K562 (cell line): ENCODE results near the gene TMEM218. TPM values are rescaled to one million over a fixed set of nuclear protein-coding genes. Genes with fewer than 3 reads are reported as not detected.

ENCODE experiments used
- ARID1B ChIP-seq: fragments of 450-650 bp; IDR thresholded peaks from 2 replicates; pipeline ENCODE4 v1.6.1; 2016; ENCODE audit warnings: antibody characterized with exemption, mild to moderate bottlenecking, inconsistent platforms
- BRD4 ChIP-seq: fragments of 200-600 bp; sonication (generic); IDR thresholded peaks from 2 replicates; pipeline ENCODE4 v1.6.1; 2017; ENCODE audit warnings: inconsistent platforms
- EZH2 ChIP-seq: IDR thresholded peaks from 2 replicates; pipeline ENCODE4 v1.6.1; 2012; ENCODE audit warnings: low read depth, mild to moderate bottlenecking, inconsistent platforms, low read length, borderline replicate concordance
- FOS ChIP-seq: IDR thresholded peaks from 3 replicates; pipeline ENCODE4 v1.6.1; 2011; ENCODE audit not compliant: insufficient read length; ENCODE audit errors: extremely low read depth
- MYNN ChIP-seq, 2 experiments: sonication (generic); formaldehyde crosslinking in 1 of 2; IDR thresholded peaks; 2 replicates each; pipeline versions ENCODE4 v1.5.0 to v1.6.1; 2016 to 2020; ENCODE audit warnings: antibody characterized with exemption in 1 of 2, missing genetic modification reagents in 1 of 2
- NR2C2 ChIP-seq, 2 experiments: fragments of 200-800 bp in 1 of 2; sonication (Bioruptor generic) in 1 of 2; sonication (generic) in 1 of 2; formaldehyde crosslinking in 1 of 2; IDR thresholded peaks; 2 replicates each; pipeline versions ENCODE4 v1.6.1 to v1.8.0; 2016 to 2022; ENCODE audit warnings: mild to moderate bottlenecking in 1 of 2, missing compliant biosample characterization in 1 of 2, missing genetic modification characterization in 1 of 2, missing genetic modification reagents in 1 of 2
- SMAD4 ChIP-seq: fragments of 250-450 bp; sonication (Bioruptor Pico); conservative IDR thresholded peaks from 2 replicates; pipeline ENCODE4 v1.8.0; 2021; ENCODE audit warnings: inconsistent platforms, mild to moderate bottlenecking, moderate library complexity
- SNRNP70 ChIP-seq: fragments of 200-400 bp; formaldehyde crosslinking; optimal IDR thresholded peaks from 2 replicates; pipeline ENCODE3; 2017; ENCODE audit warnings: low read depth, low read length
- TAF1 ChIP-seq: IDR thresholded peaks from 2 replicates; pipeline ENCODE4 v1.6.1; 2011; ENCODE audit warnings: mild to moderate bottlenecking, low read length, moderate library complexity; ENCODE audit not compliant: insufficient read depth, control insufficient read depth, severe bottlenecking; ENCODE audit errors: extremely low read depth
- TGIF2 ChIP-seq: sonication (generic); formaldehyde crosslinking; IDR thresholded peaks from 2 replicates; pipeline ENCODE4 v1.8.1; 2022; ENCODE audit warnings: mild to moderate bottlenecking, missing genetic modification reagents, moderate library complexity
- ZNF23 ChIP-seq: fragments of 250-450 bp; sonication (Bioruptor Pico); IDR thresholded peaks from 2 replicates; pipeline ENCODE4 v1.4.0; 2020; ENCODE audit warnings: mild to moderate bottlenecking
- ZNF717 ChIP-seq: fragments of 250-450 bp; sonication (Bioruptor Pico); IDR thresholded peaks from 2 replicates; pipeline ENCODE4 v1.5.0; 2021
- polyA plus RNA-seq, 8 experiments: library from polyadenylated mRNA; depleted of rRNA in 4 of 8; stranded (reverse) in 5 of 8; unstranded in 3 of 8; fragments of >200 nt; fragmentation: Nextera tagmentation in 2 of 8; fragmentation: Illumina TruSeq in 1 of 8; extraction: Ambion mirVana in 2 of 8; extraction: Trizol in 1 of 8; gene quantifications; 2 replicates each; pipeline versions ENCODE4 v1.2.1 to v1.2.3, GENCODE V29; 2011 to 2014; ENCODE audit warnings: inconsistent platforms in 1 of 8, missing spikeins in 1 of 8
- total RNA-seq, 7 experiments: library from RNA; depleted of rRNA in 6 of 7; stranded (reverse); fragments of >200 nt in 6 of 7; fragmentation: Illumina TruSeq in 2 of 7; extraction: Trizol in 2 of 7; gene quantifications; 2 replicates each; pipeline versions ENCODE4 v1.2.1 to v1.2.3, GENCODE V29; 2011 to 2021; ENCODE audit warnings: low replicate concordance in 1 of 7
- TF ChIP-seq, protein P1 (sequence below): fragments of 450-650 bp; IDR thresholded peaks from 2 replicates; pipeline ENCODE4 v1.6.1; 2016; ENCODE audit warnings: mild to moderate bottlenecking
- TF ChIP-seq, protein P2 (sequence below): fragments of 250-450 bp; sonication (Bioruptor Pico); IDR thresholded peaks from 2 replicates; pipeline ENCODE4 v1.5.1; 2021; ENCODE audit warnings: mild to moderate bottlenecking
- TF ChIP-seq, protein P3 (sequence below): IDR thresholded peaks from 3 replicates; pipeline ENCODE4 v1.6.1; 2011; ENCODE audit warnings: borderline replicate concordance, mild to moderate bottlenecking; ENCODE audit not compliant: insufficient read length, insufficient read depth
- TF ChIP-seq, protein P4 (sequence below): fragments of 450-650 bp; IDR thresholded peaks from 2 replicates; pipeline ENCODE4 v1.6.1; 2016

TMEM218 gene
- total and polyA plus RNA-seq, 9 of the 15 experiments (the other 6 are each of a cell fraction or from before 2014, with no cell fraction given) = 13.4 to 32.2 (median 25.4) TPM

DNA sequence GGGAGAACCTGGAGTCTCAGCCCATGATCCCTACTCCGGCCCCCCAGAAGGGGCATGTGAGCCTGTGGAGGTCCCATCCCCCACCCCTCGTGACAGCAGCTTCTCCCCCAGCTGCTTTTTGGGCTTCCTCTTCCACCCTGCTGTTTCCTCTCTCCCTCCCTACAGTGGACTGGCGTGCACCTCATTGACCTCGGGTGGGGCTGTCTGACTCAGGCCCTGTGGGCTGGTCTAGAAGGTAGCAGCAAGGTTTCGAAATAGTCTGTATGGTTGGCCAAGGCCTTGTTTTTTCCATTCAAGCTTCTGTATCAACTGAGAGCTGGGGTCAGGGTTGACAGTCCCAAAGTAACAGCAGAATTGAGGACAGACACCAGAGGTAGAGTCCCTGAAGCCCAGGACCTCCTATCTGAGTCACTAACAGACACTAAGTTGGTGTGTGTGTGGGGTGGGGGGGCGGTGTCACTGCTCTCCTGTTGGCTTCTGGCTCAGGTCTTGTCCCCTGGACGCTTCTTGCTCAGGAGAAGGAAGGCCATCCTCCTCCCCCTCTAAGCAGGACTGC is 40.6 kb downstream of the TMEM218 start (continued):
- TF ChIP-seq TAF1 = peak; percentile 47
- TF ChIP-seq ZNF717 = no peak
- peak; percentile 64; the same call in 1 of the 2 replicates for TF ChIP-seq MYNN (IDR thresholded peaks at IDR 0.05)
- TF ChIP-seq MYNN (CRISPR knock-in tag; IDR thresholded peaks at IDR 0.05) = no peak
- TF ChIP-seq, protein P1, sequence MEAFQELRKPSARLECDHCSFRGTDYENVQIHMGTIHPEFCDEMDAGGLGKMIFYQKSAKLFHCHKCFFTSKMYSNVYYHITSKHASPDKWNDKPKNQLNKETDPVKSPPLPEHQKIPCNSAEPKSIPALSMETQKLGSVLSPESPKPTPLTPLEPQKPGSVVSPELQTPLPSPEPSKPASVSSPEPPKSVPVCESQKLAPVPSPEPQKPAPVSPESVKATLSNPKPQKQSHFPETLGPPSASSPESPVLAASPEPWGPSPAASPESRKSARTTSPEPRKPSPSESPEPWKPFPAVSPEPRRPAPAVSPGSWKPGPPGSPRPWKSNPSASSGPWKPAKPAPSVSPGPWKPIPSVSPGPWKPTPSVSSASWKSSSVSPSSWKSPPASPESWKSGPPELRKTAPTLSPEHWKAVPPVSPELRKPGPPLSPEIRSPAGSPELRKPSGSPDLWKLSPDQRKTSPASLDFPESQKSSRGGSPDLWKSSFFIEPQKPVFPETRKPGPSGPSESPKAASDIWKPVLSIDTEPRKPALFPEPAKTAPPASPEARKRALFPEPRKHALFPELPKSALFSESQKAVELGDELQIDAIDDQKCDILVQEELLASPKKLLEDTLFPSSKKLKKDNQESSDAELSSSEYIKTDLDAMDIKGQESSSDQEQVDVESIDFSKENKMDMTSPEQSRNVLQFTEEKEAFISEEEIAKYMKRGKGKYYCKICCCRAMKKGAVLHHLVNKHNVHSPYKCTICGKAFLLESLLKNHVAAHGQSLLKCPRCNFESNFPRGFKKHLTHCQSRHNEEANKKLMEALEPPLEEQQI = no peak
- peak; percentile 75 for TF ChIP-seq ARID1B
- TF ChIP-seq ZNF23 (CRISPR knock-in tag) = no peak
- TF ChIP-seq BRD4 = no peak
- TF ChIP-seq, protein P2, sequence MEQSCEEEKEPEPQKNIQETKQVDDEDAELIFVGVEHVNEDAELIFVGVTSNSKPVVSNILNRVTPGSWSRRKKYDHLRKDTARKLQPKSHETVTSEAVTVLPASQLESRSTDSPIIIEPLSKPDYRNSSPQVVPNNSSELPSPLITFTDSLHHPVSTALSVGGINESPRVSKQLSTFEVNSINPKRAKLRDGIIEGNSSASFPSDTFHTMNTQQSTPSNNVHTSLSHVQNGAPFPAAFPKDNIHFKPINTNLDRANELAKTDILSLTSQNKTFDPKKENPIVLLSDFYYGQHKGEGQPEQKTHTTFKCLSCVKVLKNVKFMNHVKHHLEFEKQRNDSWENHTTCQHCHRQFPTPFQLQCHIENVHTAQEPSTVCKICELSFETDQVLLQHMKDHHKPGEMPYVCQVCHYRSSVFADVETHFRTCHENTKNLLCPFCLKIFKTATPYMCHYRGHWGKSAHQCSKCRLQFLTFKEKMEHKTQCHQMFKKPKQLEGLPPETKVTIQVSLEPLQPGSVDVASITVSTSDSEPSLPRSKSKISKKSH (CRISPR knock-in tag) = no peak
- no peak for TF ChIP-seq FOS
- TF ChIP-seq, protein P3, sequence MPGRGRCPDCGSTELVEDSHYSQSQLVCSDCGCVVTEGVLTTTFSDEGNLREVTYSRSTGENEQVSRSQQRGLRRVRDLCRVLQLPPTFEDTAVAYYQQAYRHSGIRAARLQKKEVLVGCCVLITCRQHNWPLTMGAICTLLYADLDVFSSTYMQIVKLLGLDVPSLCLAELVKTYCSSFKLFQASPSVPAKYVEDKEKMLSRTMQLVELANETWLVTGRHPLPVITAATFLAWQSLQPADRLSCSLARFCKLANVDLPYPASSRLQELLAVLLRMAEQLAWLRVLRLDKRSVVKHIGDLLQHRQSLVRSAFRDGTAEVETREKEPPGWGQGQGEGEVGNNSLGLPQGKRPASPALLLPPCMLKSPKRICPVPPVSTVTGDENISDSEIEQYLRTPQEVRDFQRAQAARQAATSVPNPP = no peak
- TF ChIP-seq TGIF2 = no peak
- TF ChIP-seq SNRNP70 = no peak
- TF ChIP-seq SMAD4 (CRISPR knock-in tag) = peak; percentile 91
- no peak for TF ChIP-seq EZH2
- TF ChIP-seq, protein P4, sequence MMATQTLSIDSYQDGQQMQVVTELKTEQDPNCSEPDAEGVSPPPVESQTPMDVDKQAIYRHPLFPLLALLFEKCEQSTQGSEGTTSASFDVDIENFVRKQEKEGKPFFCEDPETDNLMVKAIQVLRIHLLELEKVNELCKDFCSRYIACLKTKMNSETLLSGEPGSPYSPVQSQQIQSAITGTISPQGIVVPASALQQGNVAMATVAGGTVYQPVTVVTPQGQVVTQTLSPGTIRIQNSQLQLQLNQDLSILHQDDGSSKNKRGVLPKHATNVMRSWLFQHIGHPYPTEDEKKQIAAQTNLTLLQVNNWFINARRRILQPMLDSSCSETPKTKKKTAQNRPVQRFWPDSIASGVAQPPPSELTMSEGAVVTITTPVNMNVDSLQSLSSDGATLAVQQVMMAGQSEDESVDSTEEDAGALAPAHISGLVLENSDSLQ = peak; percentile 47; the same call in 1 of the 2 replicates
- no peak for TF ChIP-seq NR2C2 (CRISPR knock-in tag; IDR thresholded peaks at IDR 0.05)
- TF ChIP-seq NR2C2 (tag; IDR thresholded peaks at IDR 0.05) = peak; percentile 88
